GM21515 (cell line): ENCODE measurements around the gene LPGAT1.
"Not testable (repeated sequence)": the region's sequence is repeated elsewhere in the genome, so short reads cannot be mapped to it uniquely, and the experiment has no call there.

Source experiments
- ATAC-seq: cut with Tn5 transposase; IDR thresholded peaks from one replicate; pipeline ENCODE4 v1.9.1; 2021; ENCODE audit not compliant: unreplicated experiment

Gene LPGAT1, protein sequence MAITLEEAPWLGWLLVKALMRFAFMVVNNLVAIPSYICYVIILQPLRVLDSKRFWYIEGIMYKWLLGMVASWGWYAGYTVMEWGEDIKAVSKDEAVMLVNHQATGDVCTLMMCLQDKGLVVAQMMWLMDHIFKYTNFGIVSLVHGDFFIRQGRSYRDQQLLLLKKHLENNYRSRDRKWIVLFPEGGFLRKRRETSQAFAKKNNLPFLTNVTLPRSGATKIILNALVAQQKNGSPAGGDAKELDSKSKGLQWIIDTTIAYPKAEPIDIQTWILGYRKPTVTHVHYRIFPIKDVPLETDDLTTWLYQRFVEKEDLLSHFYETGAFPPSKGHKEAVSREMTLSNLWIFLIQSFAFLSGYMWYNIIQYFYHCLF

DNA sequence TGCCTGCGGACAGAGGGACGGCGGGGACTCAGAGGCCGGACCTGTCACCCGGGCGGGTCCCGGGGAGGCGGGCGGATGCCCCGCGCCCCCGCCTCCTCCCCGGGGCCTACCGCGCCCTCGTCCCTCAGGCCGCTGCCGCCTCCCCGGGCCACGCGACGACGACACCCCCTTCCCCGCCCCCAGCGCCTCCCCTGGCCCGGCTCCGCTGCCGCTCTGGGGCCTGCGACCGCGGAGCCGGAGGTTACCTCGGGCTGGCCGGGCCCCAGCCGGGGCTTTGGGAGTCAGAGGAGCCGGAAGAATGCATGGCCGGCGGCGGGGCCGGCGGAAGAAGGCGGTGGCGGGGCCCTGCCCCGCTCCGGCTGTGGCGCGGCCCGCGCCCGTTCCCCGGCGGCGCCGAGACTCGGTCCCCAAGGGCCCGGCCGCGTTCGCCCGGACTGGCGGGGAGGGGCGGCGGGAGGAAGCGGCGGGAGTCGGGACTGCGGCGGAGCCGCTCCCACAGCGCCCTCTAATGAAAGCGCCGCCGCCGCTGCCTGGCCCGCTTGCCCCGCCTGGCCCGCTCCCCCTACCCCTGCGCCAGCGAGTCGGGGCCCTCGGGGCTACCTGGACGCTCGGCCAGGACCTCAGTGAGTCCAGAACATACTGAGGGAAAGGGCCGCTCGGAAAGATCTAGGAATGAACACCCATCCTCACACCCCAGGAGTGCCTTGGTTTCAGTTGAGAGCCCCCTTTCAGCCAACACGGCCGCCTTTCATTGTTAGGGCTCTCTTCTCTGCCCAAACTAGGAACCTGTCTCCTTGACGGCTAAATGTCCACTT is at the start of gene LPGAT1:
Gene LPGAT1, minus strand, starts transcription at position 436 of the 815 bp plus-strand sequence. CDS start 1,467 bp downstream, outside the sequence.
- ATAC-seq, result peak; percentile 59

DNA sequence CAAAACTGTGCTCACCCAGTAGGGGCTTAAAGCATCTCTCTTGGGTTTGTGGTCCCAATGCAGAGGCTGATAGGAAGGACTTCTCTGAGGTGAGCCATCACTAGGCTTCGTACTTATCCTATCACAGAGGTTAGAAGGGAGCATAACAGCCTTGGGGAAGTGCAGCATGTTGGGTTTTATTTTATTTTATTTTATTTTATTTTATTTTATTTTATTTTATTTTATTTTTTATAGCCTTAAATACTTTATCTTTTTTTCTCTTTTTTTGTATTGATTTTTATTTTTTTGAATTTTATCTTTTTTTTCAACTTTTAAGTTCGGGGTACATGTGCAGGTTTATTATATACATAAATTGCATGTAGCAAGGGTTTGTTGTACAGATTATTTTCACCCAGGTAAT is 48.9 kb upstream of the LPGAT1 start:
- no peak for ATAC-seq

DNA sequence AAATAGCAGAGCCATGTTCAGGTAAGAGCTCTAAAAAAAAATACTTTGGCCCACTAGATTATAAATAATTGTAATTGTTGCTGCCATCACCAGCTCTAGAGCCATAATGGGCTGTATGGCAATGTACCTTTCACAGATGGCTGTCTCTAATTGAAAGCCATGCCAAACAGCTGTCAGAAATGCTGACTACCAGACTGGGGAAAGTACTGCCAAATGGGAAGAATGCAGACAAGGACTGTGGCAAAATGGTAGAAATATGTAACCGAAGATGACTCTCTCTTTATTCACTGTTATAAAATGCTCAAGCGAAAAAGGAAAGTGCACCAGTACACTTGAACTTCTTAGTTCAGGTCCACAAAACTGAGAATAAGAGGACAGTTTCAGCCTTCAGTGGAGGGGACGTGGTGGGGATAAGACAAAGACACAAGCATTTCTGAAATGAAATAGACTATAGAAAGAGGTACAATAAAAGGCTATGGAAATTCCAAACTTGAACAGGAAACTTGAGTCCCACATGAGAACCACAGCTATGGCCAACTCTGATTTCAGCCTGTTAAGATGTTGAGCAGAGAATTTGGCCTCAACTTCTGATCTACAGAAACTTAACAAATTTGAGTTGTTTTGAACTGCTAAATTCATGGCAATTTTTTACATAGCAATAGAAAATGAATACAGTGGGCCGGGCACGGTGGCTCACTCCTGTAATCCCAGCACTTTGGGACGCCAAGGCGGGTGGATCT is 46.5 kb upstream of the LPGAT1 start:
- no peak for ATAC-seq

DNA sequence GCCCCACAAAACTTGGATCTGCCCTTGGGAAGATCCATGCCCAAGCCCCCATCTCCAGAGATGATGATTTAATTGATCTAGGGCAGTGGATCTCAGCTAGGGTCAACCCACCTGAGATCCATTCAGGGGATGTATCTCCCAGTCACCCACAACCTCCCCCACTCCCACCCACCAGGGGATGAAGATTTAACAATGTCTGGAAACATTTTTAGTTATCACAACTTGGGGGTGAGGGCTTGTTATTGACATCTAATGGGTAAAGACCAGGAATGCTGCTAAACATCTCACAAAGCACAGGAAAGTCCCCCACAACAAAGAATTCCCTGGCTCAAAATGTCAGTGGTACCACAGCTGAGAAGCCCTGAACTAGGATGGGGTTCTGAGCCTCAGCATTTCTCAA is 45.0 kb upstream of the LPGAT1 start:
- ATAC-seq, result no peak

DNA sequence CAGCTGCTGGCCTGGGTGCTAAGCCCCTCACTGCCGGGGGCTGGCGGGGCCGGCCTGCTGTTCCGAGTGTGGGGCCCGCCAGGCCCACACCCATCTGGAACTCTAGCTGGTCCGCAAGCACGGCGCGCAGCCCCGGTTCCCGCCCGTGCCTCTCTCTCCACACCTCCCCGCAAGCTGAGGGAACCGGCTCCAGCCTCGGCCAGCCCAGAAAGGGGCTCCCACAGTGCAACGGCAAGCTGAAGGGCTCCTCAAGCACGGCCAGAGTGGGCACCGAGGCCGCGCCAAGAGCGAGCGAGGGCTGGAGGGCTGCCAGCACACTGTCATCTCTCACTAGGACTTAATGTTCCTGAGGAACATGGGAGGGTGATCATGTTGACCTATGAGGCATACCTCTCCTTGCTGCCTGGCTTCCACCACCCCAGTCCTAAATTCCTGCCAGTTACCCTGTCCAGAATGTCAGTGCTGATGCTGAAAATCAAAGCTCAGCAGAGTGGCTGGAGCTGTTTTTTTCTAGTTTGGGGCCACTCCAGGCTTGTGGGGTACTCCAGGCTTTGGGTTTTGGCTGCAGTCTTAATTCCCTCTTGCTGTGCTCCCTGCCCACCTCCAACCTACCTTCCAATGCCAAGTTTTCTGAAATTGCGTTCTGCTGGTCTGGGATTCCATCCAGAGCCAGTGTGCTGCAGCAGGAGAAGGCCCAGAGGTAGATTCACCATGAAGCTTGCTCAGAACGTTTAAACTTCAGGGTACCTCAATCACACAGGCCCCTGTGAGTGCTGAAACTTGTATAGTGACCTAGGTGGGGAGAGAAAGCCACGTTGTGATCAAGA is 44.2 kb upstream of the LPGAT1 start:
- ATAC-seq, result no peak

DNA sequence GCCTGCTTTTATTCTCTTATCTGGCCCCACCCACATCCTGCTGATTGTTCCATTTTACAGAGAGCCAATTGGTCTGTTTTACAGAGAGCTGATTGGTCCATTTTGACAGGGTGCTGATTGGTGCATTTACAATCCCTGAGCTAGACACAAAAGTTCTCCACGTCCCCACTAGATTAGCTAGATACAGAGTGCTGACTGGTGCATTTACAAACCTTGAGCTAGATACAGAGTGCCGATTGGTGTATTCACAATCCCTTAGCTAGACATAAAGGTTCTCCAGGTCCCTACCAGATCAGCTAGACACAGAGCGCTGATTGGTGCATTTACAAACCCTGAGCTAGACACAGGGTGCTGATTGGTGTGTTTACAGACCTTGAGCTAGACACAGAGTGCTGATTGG is 43.2 kb upstream of the LPGAT1 start:
- not testable (repeated sequence) for ATAC-seq

DNA sequence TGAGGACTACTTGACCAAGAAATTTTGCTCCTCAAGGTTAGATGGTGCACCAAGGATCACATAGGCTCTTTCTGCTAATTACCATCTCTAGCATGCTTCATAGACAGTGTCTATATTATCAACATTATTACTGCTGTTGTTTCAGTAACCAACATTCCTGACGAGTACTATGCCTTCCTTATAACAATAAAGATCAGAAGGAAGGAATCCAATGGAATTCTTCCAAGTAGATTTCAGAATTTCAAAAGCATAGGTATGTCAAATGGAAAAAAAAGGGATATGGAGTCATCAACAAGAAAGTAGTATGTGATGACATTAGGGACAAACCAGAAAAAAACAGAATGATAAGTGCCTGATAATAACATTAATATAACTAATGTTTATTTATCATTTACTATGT is 39.6 kb upstream of the LPGAT1 start:
- no peak for ATAC-seq

DNA sequence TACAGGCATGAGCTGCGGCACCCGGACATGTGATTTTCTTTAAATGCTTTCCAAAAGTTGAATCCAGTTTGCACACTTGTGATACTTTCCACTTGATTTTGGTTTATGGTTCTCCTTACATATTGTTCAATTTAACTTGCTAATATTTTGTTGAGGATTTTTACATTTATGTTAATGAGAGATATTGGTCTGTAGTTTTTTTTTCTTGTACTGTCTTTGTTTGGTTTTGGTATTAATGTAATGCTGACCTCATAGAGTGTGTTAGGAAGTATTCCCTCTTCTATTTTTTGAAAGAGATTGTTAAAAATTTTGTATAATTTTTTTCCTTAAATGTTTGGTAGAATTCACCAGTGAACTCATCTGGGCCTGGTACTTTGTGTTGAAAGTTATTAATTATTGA is 34.6 kb upstream of the LPGAT1 start:
- no peak for ATAC-seq

DNA sequence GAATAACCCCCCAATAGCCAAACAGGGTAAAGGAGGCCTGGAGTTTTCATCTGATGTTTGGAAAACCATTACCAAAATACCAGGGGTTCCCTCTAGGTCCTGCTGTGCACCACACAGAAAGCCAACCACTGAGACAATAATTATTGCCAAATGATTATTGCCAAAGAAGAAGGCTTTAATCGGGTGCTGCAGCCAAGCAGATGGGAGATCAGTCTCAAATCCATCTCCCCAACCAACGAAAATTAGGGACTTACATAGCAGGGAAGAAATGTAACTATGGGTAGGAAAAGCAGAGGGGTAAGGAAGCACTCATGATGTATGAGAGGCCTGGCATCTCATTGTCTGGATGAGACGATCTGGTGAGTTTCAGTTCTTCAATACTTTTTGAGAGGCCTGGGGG is 28.8 kb upstream of the LPGAT1 start:
- ATAC-seq, result no peak

DNA sequence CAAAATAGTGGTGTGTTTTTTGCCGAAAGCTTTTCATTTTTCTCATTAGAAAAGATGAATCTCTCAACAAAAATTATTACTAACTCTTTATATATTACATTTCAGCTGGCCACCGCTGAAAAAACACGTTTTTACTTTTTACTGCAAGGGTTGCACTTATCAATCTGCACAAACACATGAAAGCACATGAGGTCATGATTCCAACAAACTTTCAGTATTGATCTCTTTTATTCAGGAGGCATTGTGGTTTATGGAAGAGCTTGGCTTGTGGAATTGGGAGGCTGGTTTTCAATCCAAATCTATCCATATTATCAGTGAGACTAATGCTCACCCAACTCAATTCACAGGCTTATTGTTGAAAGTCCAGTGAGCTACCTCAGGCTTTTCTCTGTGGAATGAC is 20.6 kb upstream of the LPGAT1 start:
- ATAC-seq, result no peak

DNA sequence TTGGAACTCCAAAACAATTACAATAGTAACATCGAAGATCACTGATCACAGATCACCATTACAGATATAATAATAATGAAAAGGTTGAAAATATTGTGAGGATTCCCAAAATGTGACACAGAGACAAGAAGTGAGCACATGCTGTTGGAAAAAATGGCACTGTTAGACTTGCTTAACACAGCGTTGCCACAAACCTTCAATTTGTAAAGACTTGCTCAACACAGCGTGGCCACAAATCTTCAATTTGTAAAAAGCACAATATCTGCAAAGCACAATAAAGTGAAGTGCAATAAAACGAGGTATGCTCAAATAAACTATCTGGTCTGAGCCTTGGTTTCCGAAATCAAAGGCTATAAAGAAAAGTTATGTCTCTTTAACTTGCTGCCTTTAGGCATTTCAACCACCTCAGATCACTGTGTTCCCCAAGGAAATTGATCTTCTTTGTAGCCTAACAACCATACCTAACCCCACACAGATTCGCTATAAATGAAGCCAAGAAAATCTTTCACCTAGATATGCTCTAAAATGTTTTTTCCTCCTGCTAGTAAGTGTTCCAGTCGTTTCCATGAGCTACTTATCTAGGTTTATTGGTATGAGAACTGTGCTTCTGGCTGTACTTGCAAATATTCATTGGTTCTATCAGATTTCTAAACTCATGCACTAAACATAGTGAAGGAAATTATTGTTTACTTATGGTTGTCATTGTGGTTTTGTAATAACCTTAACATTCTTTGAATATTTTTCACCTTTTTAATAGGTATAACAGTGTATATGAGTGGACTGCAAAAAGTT is 13.1 kb upstream of the LPGAT1 start:
- ATAC-seq, result no peak

DNA sequence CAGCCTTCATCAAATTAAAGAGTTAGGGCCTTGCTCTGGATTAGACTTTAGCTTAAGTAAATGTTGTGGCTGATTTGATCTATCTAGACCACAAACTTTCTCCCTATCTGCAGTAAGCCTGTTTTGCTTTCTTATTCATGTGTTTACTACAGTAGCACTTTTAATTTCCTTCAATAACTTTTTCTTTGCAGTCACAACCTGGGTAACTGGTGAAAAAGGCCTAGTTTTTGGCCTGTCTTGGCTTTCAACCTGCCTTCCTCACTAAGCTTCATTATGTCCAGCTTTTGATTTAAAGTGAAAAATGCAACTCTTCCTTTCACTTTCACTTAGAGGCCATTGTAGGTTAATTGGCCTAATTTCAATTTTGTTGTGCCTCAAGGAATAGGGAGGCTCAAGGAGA is 12.5 kb upstream of the LPGAT1 start:
- ATAC-seq, result no peak

DNA sequence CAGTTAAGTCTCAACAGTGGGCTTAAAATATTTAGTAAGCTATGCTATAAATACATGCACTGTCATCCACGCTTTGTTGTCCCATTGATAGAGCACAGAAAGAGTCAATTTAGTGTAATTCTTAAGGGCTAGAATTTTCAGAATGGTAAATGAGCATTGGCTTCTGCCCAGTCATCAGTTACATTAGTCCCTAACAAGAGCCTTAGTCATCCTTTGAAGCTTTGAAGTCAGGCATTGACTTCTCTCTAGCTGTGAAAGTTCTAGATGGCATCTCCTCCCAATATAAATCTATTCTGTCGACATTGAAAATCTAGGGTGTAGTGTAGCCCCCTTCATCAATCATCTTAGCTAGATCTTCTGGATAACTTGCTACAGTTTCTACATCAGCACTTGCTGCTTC is 12.0 kb upstream of the LPGAT1 start:
- ATAC-seq, result no peak

DNA sequence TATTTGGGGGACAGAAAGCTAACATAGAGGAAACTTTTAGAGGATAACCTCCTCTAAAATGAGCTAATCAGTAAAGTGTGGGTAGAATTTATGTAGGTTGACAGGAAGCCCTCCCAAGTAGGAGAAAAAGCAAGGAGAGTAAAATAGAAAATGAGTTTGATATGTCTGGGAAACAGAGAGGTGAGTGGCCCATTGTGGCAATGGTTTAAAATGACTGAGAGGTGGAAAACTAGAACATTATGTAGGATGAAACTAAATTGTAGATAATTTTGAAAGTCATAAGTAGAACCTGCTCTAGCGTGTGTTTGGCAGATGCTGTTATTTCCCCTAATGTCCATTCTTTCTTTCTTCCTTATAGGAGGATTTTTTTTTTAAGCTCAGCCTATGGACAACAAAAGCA is 8.5 kb upstream of the LPGAT1 start:
- ATAC-seq, result no peak

DNA sequence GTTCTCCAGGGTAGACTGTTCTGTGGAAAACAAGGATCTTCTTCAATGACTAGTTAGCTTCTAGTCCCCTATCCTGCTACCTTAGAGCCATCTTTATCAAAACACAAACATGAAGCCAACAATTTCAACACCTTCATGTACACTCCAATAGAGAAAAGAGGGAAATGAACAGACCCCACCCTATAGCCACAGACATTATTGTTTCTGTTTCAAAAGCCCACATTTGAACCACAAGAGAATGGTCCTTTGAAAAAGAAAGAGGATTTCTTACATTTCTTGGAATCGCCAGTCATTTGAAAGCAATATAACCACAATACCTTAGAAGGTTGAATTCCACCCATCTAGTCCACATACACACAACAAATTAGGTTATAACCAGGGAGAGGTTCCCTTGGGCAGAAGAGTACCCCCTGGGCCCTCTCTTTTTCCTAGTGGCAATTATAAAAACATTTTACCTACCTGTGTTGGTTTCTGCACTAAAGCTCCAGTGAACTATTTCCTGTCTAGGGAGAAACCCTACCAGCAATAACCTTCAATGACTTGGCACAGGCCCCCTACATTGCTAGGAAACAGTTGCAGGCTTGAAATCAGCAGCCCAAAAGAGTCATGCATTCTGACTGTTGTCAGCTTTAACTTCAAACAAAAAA is 2.7 kb upstream of the LPGAT1 start:
- ATAC-seq, result no peak

DNA sequence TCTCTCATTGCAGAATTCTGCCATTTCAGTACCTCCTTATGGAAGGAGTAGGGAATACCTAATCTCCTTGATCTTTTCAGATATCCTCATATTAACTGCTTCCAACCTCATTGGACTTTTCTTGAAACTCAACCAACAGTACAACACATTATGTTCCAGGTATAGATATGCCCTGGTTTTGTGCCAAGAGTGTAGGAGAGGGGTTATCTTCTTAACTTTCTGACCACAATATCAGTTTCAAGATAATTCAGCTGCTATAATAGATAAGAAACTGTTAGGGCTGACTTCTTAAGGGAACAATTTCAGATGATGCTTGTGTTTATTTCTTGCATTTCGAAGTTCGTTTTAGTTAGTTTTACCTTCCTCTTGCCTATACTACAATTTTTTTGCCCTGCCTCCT is 2.1 kb upstream of the LPGAT1 start:
- ATAC-seq, result no peak

DNA sequence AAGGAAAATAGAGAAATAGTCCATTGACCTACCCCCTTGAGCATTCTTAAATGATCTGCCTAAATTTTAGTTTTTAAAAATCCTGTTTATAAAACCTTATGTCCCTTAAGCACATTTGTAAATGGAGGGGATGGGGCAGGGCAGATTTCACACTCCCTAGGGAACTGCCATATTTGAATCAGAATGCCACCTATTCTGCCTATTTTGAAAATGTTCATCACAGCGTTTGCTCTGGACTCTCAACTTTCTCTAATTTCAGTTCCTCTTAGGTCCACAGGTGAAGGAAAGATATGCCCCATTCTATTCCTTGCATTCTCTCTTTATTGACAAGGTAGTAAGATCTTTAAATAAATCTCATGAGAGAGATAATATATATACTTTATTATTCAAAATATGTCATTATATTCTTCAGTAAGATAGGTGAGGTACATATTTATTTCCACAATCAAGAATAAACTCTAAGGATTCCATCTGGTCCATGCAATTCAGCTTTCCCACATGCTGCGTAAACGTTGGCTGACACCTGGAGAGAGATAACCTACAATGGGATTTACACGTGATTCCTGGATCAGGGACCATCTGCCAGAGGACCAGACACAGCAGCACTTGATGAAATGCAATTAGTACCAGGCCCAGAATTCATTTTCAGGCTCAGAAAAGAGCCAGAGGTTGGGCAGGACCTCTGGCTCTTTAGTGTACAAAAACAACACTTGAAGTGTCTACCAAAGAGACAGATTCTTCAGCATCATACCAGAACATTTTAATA is 1.2 kb upstream of the LPGAT1 start:
- ATAC-seq, result no peak

DNA sequence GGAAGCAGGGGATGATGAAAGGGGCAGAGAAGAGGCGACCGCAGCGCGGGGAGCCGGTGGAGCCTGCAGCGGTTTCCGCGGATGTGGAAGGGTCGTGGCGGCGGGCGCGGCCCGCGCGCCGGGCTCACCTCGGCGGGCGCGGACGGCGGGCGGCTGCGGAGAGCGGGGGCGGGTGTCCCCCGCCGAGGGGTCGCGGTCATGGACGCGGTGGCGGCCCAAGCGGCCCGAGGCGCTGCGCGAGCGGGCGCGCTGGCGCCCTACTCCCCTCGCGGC is 572 bp downstream of the LPGAT1 start:
- peak; percentile 24 for ATAC-seq
